ENCODE data around the gene MIF4GD.

The MIF4GD gene

GRCh38 chr17:75308732-75309629 is 38.0 kb upstream of the MIF4GD start:
- H2AFZ ChIP-seq (ENCODE audit: low read depth): no peak overlapping the region
- no peak overlapping the region for H3K27ac ChIP-seq
- H3K4me1 ChIP-seq (ENCODE audit: low read depth, poor library complexity, severe bottlenecking): no peaks in the 10 kb centered on the region
- no peak overlapping the region for H3K9ac ChIP-seq
- H3K4me3 ChIP-seq (IDR thresholded peaks at IDR 0.05; ENCODE audit: insufficient read depth, low read depth, low read length): no peak overlapping the region
- H4K20me1 ChIP-seq (ENCODE audit: insufficient read depth): no peaks in the 10 kb centered on the region
- no peak for TF ChIP-seq CTCF (conservative IDR thresholded peaks at IDR 0.05; ENCODE audit: low read depth, low read length)
- no peak overlapping the region for H3K4me2 ChIP-seq
- H3K27me3 ChIP-seq (ENCODE audit: insufficient read depth, low read depth): no peaks in the 10 kb centered on the region
- no peaks in the 10 kb centered on the region for H3K36me3 ChIP-seq (ENCODE audit: insufficient read depth)
- no peaks in the 10 kb centered on the region for H3K79me2 ChIP-seq (ENCODE audit: insufficient read depth, low read depth)

- H3K4me2 ChIP-seq: no peak overlapping the region
- no peak overlapping the region for H3K9ac ChIP-seq
- no peak overlapping the region for H3K4me3 ChIP-seq (IDR thresholded peaks at IDR 0.05; ENCODE audit: insufficient read depth, low read depth, low read length)
- H3K79me2 ChIP-seq (ENCODE audit: insufficient read depth, low read depth): no peaks in the 10 kb centered on the region
- H4K20me1 ChIP-seq (ENCODE audit: insufficient read depth): no peaks in the 10 kb centered on the region
- no peaks in the 10 kb centered on the region for H3K27me3 ChIP-seq (ENCODE audit: insufficient read depth, low read depth)
- H2AFZ ChIP-seq (ENCODE audit: low read depth): no peak overlapping the region
- no peaks in the 10 kb centered on the region for H3K4me1 ChIP-seq (ENCODE audit: low read depth, poor library complexity, severe bottlenecking)
- TF ChIP-seq CTCF (conservative IDR thresholded peaks at IDR 0.05; ENCODE audit: low read depth, low read length): no peak
- no peak overlapping the region for H3K27ac ChIP-seq
- H3K36me3 ChIP-seq (ENCODE audit: insufficient read depth): no peaks in the 10 kb centered on the region
Measured at GRCh38 chr17:75307957-75308731, 37.1 kb upstream of the MIF4GD start.

- no peak overlapping the region for H3K27ac ChIP-seq
- no peaks in the 10 kb centered on the region for H3K36me3 ChIP-seq (ENCODE audit: insufficient read depth)
- peaks cover 25% of the 10 kb centered on the region for H3K4me1 ChIP-seq (ENCODE audit: low read depth, poor library complexity, severe bottlenecking)
- TF ChIP-seq CTCF (conservative IDR thresholded peaks at IDR 0.05; ENCODE audit: low read depth, low read length): no peak
- no peaks in the 10 kb centered on the region for H4K20me1 ChIP-seq (ENCODE audit: insufficient read depth)
- no peak overlapping the region for H3K4me2 ChIP-seq
- H3K79me2 ChIP-seq (ENCODE audit: insufficient read depth, low read depth): no peaks in the 10 kb centered on the region
- no peak overlapping the region for H2AFZ ChIP-seq (ENCODE audit: low read depth)
- H3K27me3 ChIP-seq (ENCODE audit: insufficient read depth, low read depth): no peaks in the 10 kb centered on the region
- no peak overlapping the region for H3K9ac ChIP-seq
- no peak overlapping the region for H3K4me3 ChIP-seq (IDR thresholded peaks at IDR 0.05; ENCODE audit: insufficient read depth, low read depth, low read length)
Measured at GRCh38 chr17:75301502-75302206, 30.6 kb upstream of the MIF4GD start.

- Histone ChIP-seq H3K4me1 (ENCODE audit: low read depth, poor library complexity, severe bottlenecking) (peaks cover 31% of the 10 kb centered on the region), H4K20me1 (ENCODE audit: insufficient read depth) (no peaks in the 10 kb centered on the region), H3K27me3 (ENCODE audit: insufficient read depth, low read depth) (no peaks in the 10 kb centered on the region), H3K9ac (no peak overlapping the region), H3K36me3 (ENCODE audit: insufficient read depth) (no peaks in the 10 kb centered on the region), H2AFZ (ENCODE audit: low read depth) (no peak overlapping the region), H3K27ac (no peak overlapping the region), H3K4me3 (IDR thresholded peaks at IDR 0.05; ENCODE audit: insufficient read depth, low read depth, low read length) (no peak overlapping the region), H3K4me2 (no peak overlapping the region), H3K79me2 (ENCODE audit: insufficient read depth, low read depth) (no peaks in the 10 kb centered on the region)
- no peak for TF ChIP-seq CTCF (conservative IDR thresholded peaks at IDR 0.05; ENCODE audit: low read depth, low read length)
Measured at GRCh38 chr17:75301049-75301448, 30.0 kb upstream of the MIF4GD start.
